Natural killer cell (primary cell): Measurements from ENCODE around the gene C4orf50. TPM values are rescaled to one million over a fixed set of nuclear protein-coding genes. Genes with fewer than 3 reads are reported as not detected.

Experiments used
- ATAC-seq, 3 donors: fragments of 150-1000 bp in 2 of 3; fragments of 200-7000 bp in 1 of 3; cut with Tn5 transposase; 1 replicate in 1 of 3; 2 replicates in 2 of 3; pipeline ENCODE4 v1.10.0; 2021; ENCODE audit warnings: mild to moderate bottlenecking in 2 of 3, moderate library complexity in 2 of 3
- DNase-seq, 2 donors: peaks; one replicate each; pipeline versions ENCODE4 v3.0.0 to v3.0.0-alpha.2; 2013 to 2021; ENCODE audit warnings: mixed read lengths in 1 of 2
- H3K27ac ChIP-seq: one replicate; pipeline ENCODE4 v1.5.1; 2013; ENCODE audit warnings: mild to moderate bottlenecking, low read length
- H3K27me3 ChIP-seq: one replicate; pipeline ENCODE4 v1.6.1; 2013; ENCODE audit warnings: low read length; ENCODE audit not compliant: control insufficient read depth, insufficient read depth
- H3K36me3 ChIP-seq: one replicate; pipeline ENCODE4 v1.6.1; 2013; ENCODE audit warnings: low read length; ENCODE audit not compliant: control insufficient read depth, insufficient read depth
- H3K4me1 ChIP-seq: one replicate; pipeline ENCODE4 v1.6.1; 2013; ENCODE audit warnings: low read length; ENCODE audit not compliant: control insufficient read depth, insufficient read depth
- H3K4me3 ChIP-seq: one replicate; pipeline ENCODE4 v1.5.1; 2013; ENCODE audit warnings: low read length
- H3K9me3 ChIP-seq: one replicate; pipeline ENCODE4 v1.6.1; 2013; ENCODE audit warnings: low read length; ENCODE audit not compliant: control insufficient read depth, insufficient read depth
- H3K27ac Mint-ChIP-seq, 2 donors: one replicate each; pipeline ENCODE4 v1.8.0; 2022; ENCODE audit warnings: mild to moderate bottlenecking in 2 of 2, mixed read lengths in 2 of 2, moderate library complexity in 1 of 2
- H3K27me3 Mint-ChIP-seq, 2 donors: one replicate each; pipeline ENCODE4 v1.8.0; 2022; ENCODE audit warnings: low read depth in 2 of 2, mixed read lengths in 2 of 2
- H3K36me3 Mint-ChIP-seq: one replicate; pipeline ENCODE4 v1.8.0; 2022; ENCODE audit warnings: mixed read lengths
- H3K4me1 Mint-ChIP-seq, 2 donors: one replicate each; pipeline ENCODE4 v1.8.0; 2022; ENCODE audit warnings: mixed read lengths in 2 of 2
- H3K4me3 Mint-ChIP-seq: one replicate; pipeline ENCODE4 v1.8.0; 2022; ENCODE audit warnings: mild to moderate bottlenecking, moderate library complexity, mixed read lengths
- H3K9me3 Mint-ChIP-seq, 2 donors: one replicate each; pipeline ENCODE4 v1.8.0; 2022; ENCODE audit warnings: mixed read lengths in 2 of 2
- WGBS: methylation state at CpG from one replicate; pipeline ENCODE4 v1.1.7; 2013; ENCODE audit warnings: missing lambda C conversion rate; ENCODE audit not compliant: insufficient coverage; 5-methylcytosine and 5-hydroxymethylcytosine counted together
- intact Hi-C: fragments of 100-400 bp; cut with micrococcal nuclease; formaldehyde crosslinking; loops from one replicate; pipeline ENCODE4 v1.14.2; 2022
- total RNA-seq, 4 donors: library from RNA; stranded (reverse); fragments of 120-200 nt in 1 of 4; gene quantifications; one replicate each; pipeline versions ENCODE4 v1.2.3 to v1.2.4, GENCODE V29; 2013 to 2022
- TF ChIP-seq, protein P1 (sequence below): fragments of 200-600 bp; IDR thresholded peaks from one replicate; pipeline ENCODE4 v1.8.0; 2022; ENCODE audit warnings: antibody characterized with exemption

Gene C4orf50
- total RNA-seq, 3 donors from 2014 or later (not counting 1 experiment from before 2014, with no cell fraction given), result 0.63 to 2.7 (median 1.8) TPM

GRCh38 chr4:5960252-5960880 is 57.9 kb downstream of the C4orf50 start:
- TF ChIP-seq, protein P1, sequence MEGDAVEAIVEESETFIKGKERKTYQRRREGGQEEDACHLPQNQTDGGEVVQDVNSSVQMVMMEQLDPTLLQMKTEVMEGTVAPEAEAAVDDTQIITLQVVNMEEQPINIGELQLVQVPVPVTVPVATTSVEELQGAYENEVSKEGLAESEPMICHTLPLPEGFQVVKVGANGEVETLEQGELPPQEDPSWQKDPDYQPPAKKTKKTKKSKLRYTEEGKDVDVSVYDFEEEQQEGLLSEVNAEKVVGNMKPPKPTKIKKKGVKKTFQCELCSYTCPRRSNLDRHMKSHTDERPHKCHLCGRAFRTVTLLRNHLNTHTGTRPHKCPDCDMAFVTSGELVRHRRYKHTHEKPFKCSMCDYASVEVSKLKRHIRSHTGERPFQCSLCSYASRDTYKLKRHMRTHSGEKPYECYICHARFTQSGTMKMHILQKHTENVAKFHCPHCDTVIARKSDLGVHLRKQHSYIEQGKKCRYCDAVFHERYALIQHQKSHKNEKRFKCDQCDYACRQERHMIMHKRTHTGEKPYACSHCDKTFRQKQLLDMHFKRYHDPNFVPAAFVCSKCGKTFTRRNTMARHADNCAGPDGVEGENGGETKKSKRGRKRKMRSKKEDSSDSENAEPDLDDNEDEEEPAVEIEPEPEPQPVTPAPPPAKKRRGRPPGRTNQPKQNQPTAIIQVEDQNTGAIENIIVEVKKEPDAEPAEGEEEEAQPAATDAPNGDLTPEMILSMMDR, result no peak
- no peaks in the 10 kb centered on the region for H3K4me1 Mint-ChIP-seq
- no peak overlapping the region for H3K27ac ChIP-seq
- H3K27me3 ChIP-seq, result no peaks in the 10 kb centered on the region
- WGBS, result 87% methylated on average over 13 of the region's 13 CpGs
- H3K9me3 ChIP-seq, result no peaks in the 10 kb centered on the region
- H3K36me3 Mint-ChIP-seq, result no peaks in the 10 kb centered on the region
- H3K4me3 ChIP-seq, result no peak overlapping the region
- H3K27ac Mint-ChIP-seq, result no peak overlapping the region
- H3K4me3 Mint-ChIP-seq, result no peak overlapping the region
- intact Hi-C loops, result no loop called here
- peaks cover 0 to 8% of the 10 kb centered on the region in 2 donors for H3K27me3 Mint-ChIP-seq
- no peaks in the 10 kb centered on the region for H3K4me1 ChIP-seq
- no peaks in the 10 kb centered on the region for H3K36me3 ChIP-seq
- H3K9me3 Mint-ChIP-seq, result no peaks in the 10 kb centered on the region
- no peak for DNase-seq
- no peak for ATAC-seq

DNA sequence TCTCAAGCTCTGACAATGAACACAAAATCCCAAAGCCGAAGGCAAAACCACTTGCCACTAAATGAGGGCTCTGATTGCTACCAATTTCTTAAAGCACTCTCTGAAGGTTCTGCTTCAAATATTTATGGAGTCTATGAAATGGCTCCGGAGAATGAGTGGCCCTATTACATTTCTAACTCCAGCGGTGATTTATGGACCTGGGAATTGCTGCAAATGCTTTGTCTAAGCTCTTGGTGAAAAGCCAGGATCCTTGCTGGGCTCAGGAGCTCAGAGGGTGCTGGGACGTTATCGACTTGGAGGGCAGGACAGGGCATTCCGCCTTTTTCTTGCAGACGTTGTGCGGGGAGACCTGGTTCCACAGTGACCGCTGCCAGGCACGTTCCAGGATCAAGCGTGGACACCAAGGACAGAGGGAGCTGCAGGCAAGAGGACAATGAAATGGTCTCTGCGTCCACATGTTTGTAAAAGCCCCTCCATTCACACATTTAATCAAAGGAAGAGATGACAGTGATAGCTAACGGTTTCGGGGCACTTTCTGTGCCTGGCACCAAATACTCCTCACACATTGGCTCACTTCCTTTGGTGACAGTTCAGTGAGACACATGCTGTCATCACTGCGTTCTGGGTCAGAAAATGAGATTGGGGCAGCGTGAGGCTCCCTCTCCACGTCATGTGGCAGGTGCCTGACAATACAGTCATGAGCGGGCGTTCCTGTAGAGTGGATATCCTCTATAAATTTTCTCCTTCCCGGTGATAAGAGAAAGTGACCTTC is 58.8 kb downstream of the C4orf50 start:
- ATAC-seq, result no peak

DNA sequence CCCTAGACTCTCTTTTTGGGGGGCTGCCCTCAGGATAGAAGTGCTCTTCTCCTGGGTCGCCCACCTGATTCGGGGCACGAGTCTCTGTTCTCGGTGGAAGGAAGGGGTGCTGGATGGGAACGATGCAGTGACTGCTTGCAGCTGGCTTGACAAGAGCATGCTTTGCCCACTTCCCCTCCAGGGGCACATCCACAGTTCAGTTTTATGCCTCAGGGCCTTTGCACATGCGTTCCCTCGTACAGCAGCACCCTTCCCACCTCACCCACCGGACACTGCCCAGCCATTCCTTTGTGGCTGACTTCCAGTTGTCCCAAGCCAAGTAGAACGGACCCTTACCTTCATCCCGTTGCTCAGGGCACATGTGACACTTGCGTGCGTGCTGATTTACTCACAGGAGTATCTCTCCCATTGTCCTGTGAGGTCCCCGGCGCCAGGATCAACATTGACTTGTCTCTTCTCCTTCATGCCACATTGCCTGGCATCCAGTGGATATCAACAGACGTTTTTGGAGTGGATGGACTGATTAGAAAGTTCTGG is 60.0 kb downstream of the C4orf50 start:
- DNase-seq (no peak), ATAC-seq (no peak)
- H3K9me3 Mint-ChIP-seq, result no peaks in the 10 kb centered on the region
- Histone ChIP-seq H3K27ac (no peak overlapping the region), H3K4me1 (no peaks in the 10 kb centered on the region), H3K9me3 (no peaks in the 10 kb centered on the region), H3K4me3 (no peak overlapping the region), H3K27me3 (no peaks in the 10 kb centered on the region), H3K36me3 (no peaks in the 10 kb centered on the region)
- H3K27ac Mint-ChIP-seq, result no peak overlapping the region
- intact Hi-C loops, result no loop called here
- H3K4me1 Mint-ChIP-seq, result no peaks in the 10 kb centered on the region
- no peaks in the 10 kb centered on the region for H3K36me3 Mint-ChIP-seq
- WGBS, result 83% methylated on average over 15 of the region's 15 CpGs
- H3K4me3 Mint-ChIP-seq, result no peak overlapping the region
- H3K27me3 Mint-ChIP-seq, result no peaks in the 10 kb centered on the region
- TF ChIP-seq, protein P1, result no peak

More for the DNA sequence above, 58.8 kb downstream of the C4orf50 start:
- Histone ChIP-seq H3K4me3 (no peak overlapping the region), H3K27me3 (no peaks in the 10 kb centered on the region), H3K9me3 (no peaks in the 10 kb centered on the region), H3K27ac (no peak overlapping the region), H3K36me3 (no peaks in the 10 kb centered on the region), H3K4me1 (no peaks in the 10 kb centered on the region)
- no peak for DNase-seq
- intact Hi-C loops, result no loop called here
- TF ChIP-seq, protein P1, result no peak
- WGBS, result 76% methylated on average over 20 of the region's 20 CpGs
- Mint-ChIP-seq H3K4me3 (no peak overlapping the region), H3K9me3 (no peaks in the 10 kb centered on the region), H3K27ac (no peak overlapping the region), H3K4me1 (no peaks in the 10 kb centered on the region), H3K36me3 (no peaks in the 10 kb centered on the region), H3K27me3 (peaks cover 0 to 8% of the 10 kb centered on the region in 2 donors)
